B cell (primary cell): ENCODE measurements around the gene LRRC10B. TPM values are rescaled to one million over a fixed set of nuclear protein-coding genes. Genes with fewer than 3 reads are reported as not detected.

Experiments
- ATAC-seq: fragments of 200-7000 bp; cut with Tn5 transposase; one replicate; pipeline ENCODE4 v1.10.0; 2021; ENCODE audit warnings: low read depth, mild to moderate bottlenecking, moderate number of reproducible peaks, moderate library complexity
- CTCF ChIA-PET: fragments of 350-600 bp; sonication (Branson Sonifier 250); formaldehyde crosslinking; loops from one replicate; lab custom pipeline; 2021; ENCODE audit warnings: antibody characterized with exemption, inconsistent platforms; lab: Charles Lee
- POLR2A ChIA-PET: fragments of 350-600 bp; sonication (Branson Sonifier 250); formaldehyde crosslinking; loops from one replicate; lab custom pipeline; 2021; ENCODE audit warnings: antibody characterized with exemption; lab: Charles Lee
- DNase-seq: peaks from one replicate; pipeline ENCODE4 v3.0.0; 2013
- H2AFZ ChIP-seq: 2 replicates; pipeline ENCODE4 v1.6.1; 2012; ENCODE audit warnings: mild to moderate bottlenecking, low read depth, low read length; ENCODE audit not compliant: insufficient read depth, poor library complexity, severe bottlenecking
- H3K27ac ChIP-seq, 2 donors: 1 replicate in 1 of 2; 2 replicates in 1 of 2; pipeline ENCODE4 v1.5.1; 2012 to 2013; ENCODE audit warnings: low read length in 2 of 2, mild to moderate bottlenecking in 2 of 2, moderate library complexity in 1 of 2
- H3K27me3 ChIP-seq, 4 experiments: fragments of 200-600 bp in 1 of 4; sonication (generic) in 1 of 4; replicated peaks in 1 of 4; 1 replicate in 2 of 4; 2 replicates in 2 of 4; pipeline versions ENCODE4 v1.6.1 to v1.7.0; 2013 to 2016; ENCODE audit warnings: low read length in 3 of 4, mild to moderate bottlenecking in 2 of 4, mixed read lengths in 1 of 4, moderate library complexity in 1 of 4; ENCODE audit not compliant: insufficient read depth in 4 of 4, control insufficient read depth in 3 of 4; ENCODE audit errors: control extremely low read depth in 1 of 4
- H3K36me3 ChIP-seq, 2 experiments: replicated peaks in 1 of 2; 1 replicate in 1 of 2; 2 replicates in 1 of 2; pipeline versions ENCODE4 v1.6.1 to v1.7.1; 2013; ENCODE audit warnings: low read length in 1 of 2; ENCODE audit not compliant: insufficient read depth in 2 of 2, control insufficient read depth in 1 of 2; ENCODE audit errors: control extremely low read depth in 1 of 2, extremely low read depth in 1 of 2
- H3K4me1 ChIP-seq, 2 donors: fragments of 200-600 bp in 1 of 2; sonication (generic) in 1 of 2; 1 replicate in 1 of 2; 2 replicates in 1 of 2; pipeline versions ENCODE4 v1.5.1 to v1.6.1; 2013 to 2017; ENCODE audit warnings: low read length in 2 of 2; ENCODE audit not compliant: control insufficient read depth in 2 of 2, insufficient read depth in 2 of 2
- H3K4me2 ChIP-seq: replicated peaks from 2 replicates; pipeline ENCODE3; 2012; ENCODE audit warnings: mild to moderate bottlenecking, low read depth, low read length; ENCODE audit not compliant: poor library complexity, severe bottlenecking
- H3K4me3 ChIP-seq, 5 experiments: fragments of 200-600 bp in 1 of 5; sonication (generic) in 1 of 5; 1 replicate in 3 of 5; 2 replicates in 2 of 5; pipeline versions ENCODE4 v1.5.1 to v1.7.0; 2011 to 2016; ENCODE audit warnings: low read length in 4 of 5, mild to moderate bottlenecking in 4 of 5, low read depth in 2 of 5, control low read depth in 1 of 5, moderate library complexity in 1 of 5; ENCODE audit not compliant: insufficient read depth in 1 of 5; ENCODE audit errors: control extremely low read depth in 1 of 5, extremely low read depth in 1 of 5
- H3K79me2 ChIP-seq: fragments of 200-600 bp; sonication (generic); one replicate; pipeline ENCODE4 v1.6.0; 2016; ENCODE audit warnings: low read length; ENCODE audit not compliant: control insufficient read depth, insufficient read depth
- H3K9ac ChIP-seq: fragments of 200-600 bp; sonication (generic); 2 replicates; pipeline ENCODE4 v1.6.1; 2017; ENCODE audit warnings: mild to moderate bottlenecking, low read length, moderate library complexity
- H3K9me3 ChIP-seq, 3 donors: one replicate each; pipeline versions ENCODE4 v1.6.1 to v1.7.1; 2013; ENCODE audit warnings: low read length in 2 of 3; ENCODE audit not compliant: control insufficient read depth in 2 of 3, insufficient read depth in 1 of 3; ENCODE audit errors: control extremely low read depth in 1 of 3
- H4K20me1 ChIP-seq: 2 replicates; pipeline ENCODE4 v1.6.0; 2012; ENCODE audit warnings: mild to moderate bottlenecking, low read length; ENCODE audit not compliant: insufficient read depth, control insufficient read depth, poor library complexity, severe bottlenecking
- H3K27ac Mint-ChIP-seq: one replicate; pipeline ENCODE4 v1.8.0; 2021; ENCODE audit warnings: mixed read lengths
- H3K27me3 Mint-ChIP-seq: one replicate; pipeline ENCODE4 v1.8.0; 2021; ENCODE audit warnings: mixed read lengths
- H3K4me1 Mint-ChIP-seq: one replicate; pipeline ENCODE4 v1.8.0; 2021; ENCODE audit warnings: mixed read lengths
- H3K4me3 Mint-ChIP-seq: one replicate; pipeline ENCODE4 v1.8.0; 2021; ENCODE audit warnings: mixed read lengths
- H3K9me3 Mint-ChIP-seq: one replicate; pipeline ENCODE4 v1.8.0; 2022; ENCODE audit warnings: mixed read lengths; ENCODE audit not compliant: insufficient read depth
- CTCF ChIP-seq: fragments of 200-600 bp; IDR thresholded peaks from one replicate; pipeline ENCODE4 v1.8.0; 2022; ENCODE audit warnings: antibody characterized with exemption, mild to moderate bottlenecking
- EZH2 ChIP-seq: IDR thresholded peaks from 2 replicates; pipeline ENCODE4 v1.6.1; 2012; ENCODE audit warnings: borderline replicate concordance, low read depth, mild to moderate bottlenecking, moderate library complexity, low read length; ENCODE audit not compliant: insufficient read depth, poor library complexity, severe bottlenecking
- WGBS: methylation state at CpG from one replicate; pipeline ENCODE4 v1.1.5; 2013; ENCODE audit warnings: missing lambda C conversion rate; ENCODE audit not compliant: insufficient coverage; 5-methylcytosine and 5-hydroxymethylcytosine counted together
- intact Hi-C: fragments of 100-400 bp; cut with micrococcal nuclease; formaldehyde crosslinking; loops from one replicate; pipeline ENCODE4 v1.10.0; 2022
- polyA plus RNA-seq: library from polyadenylated mRNA; depleted of rRNA; stranded (reverse); fragments of >200 nt; gene quantifications from 2 replicates; pipeline ENCODE4 v1.2.3, GENCODE V29; 2012
- total RNA-seq, 2 donors: library from RNA; stranded (reverse); fragments of 120-200 nt in 1 of 2; gene quantifications; 1 replicate in 1 of 2; 2 replicates in 1 of 2; pipeline versions ENCODE4 v1.2.3 to v1.2.4, GENCODE V29; 2013 to 2022

The LRRC10B gene
- total and polyA plus RNA-seq, 2 donors (not counting 1 experiment from before 2014, with no cell fraction given): 0.15 TPM; not detected in 1

DNA sequence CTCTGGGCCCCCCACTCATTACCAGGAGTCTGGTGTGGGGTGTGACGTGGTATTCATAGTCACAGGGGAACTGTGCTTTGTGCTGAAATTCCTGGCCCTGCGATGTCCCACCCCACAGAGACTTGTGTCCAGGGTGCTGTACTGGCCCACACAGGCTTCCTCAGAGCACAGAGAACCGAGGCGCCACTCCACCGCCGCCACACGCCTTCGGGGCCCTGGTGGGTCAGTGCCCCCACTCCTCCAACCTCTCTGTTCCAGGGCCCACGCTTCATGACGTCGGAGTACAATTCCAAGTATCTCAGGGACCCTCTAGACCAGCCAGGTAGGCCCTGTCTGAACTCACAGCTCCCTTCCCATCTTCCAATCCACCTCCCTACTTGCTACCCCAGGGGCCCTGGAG lies 23.5 kb upstream of the LRRC10B start:
- Histone ChIP-seq H3K4me1 (no peaks in the 10 kb centered on the region), H3K79me2 (no peaks in the 10 kb centered on the region), H3K36me3 (peaks cover 0 to 2% of the 10 kb centered on the region in 2 experiments), H4K20me1 (no peaks in the 10 kb centered on the region), H3K27me3 (peaks cover 0 to 7% (median 0%) of the 10 kb centered on the region in 4 experiments), H3K4me3 (no peak overlapping the region), H3K9me3 (peaks cover 0 to 5% (median 1%) of the 10 kb centered on the region in 3 donors), H3K9ac (no peak overlapping the region), H3K27ac (no peak overlapping the region), H2AFZ (no peak overlapping the region), H3K4me2 (no peak overlapping the region)
- Mint-ChIP-seq H3K4me1 (no peaks in the 10 kb centered on the region), H3K27me3 (peaks cover 11% of the 10 kb centered on the region), H3K4me3 (no peak overlapping the region), H3K27ac (no peak overlapping the region), H3K9me3 (no peaks in the 10 kb centered on the region)
- DNase-seq: no peak
- ChIA-PET POLR2A (no interaction called here), CTCF (no interaction called here)
- ATAC-seq: no peak
- 100% methylated on average over 3 of the region's 11 CpGs for WGBS
- intact Hi-C loops: no loop called here
- no peak for TF ChIP-seq EZH2
- TF ChIP-seq CTCF: no peak

GRCh38 chr11:61486011-61486620 lies 22.4 kb upstream of the LRRC10B start:
- intact Hi-C loops: no loop called here
- 93% methylated on average over 4 of the region's 6 CpGs for WGBS
- Histone ChIP-seq H3K79me2 (no peaks in the 10 kb centered on the region), H3K9ac (no peak overlapping the region), H3K4me2 (no peak overlapping the region), H2AFZ (no peak overlapping the region), H3K4me3 (no peak overlapping the region), H3K9me3 (peaks cover 0 to 8% (median 1%) of the 10 kb centered on the region in 3 donors), H3K27me3 (peaks cover 0 to 5% (median 0%) of the 10 kb centered on the region in 4 experiments), H4K20me1 (no peaks in the 10 kb centered on the region), H3K4me1 (no peaks in the 10 kb centered on the region), H3K36me3 (peaks cover 0 to 2% of the 10 kb centered on the region in 2 experiments), H3K27ac (no peak overlapping the region)
- Mint-ChIP-seq H3K4me1 (no peaks in the 10 kb centered on the region), H3K27me3 (peaks cover 10% of the 10 kb centered on the region), H3K27ac (no peak overlapping the region), H3K9me3 (no peaks in the 10 kb centered on the region), H3K4me3 (no peak overlapping the region)
- DNase-seq: no peak
- POLR2A ChIA-PET: no interaction called here
- ATAC-seq: no peak
- TF ChIP-seq EZH2: no peak
- no peak for TF ChIP-seq CTCF
- CTCF ChIA-PET: interaction anchor here (0.9 kb wide), 1 partner anchor 31 kb away, joined by 4 read pairs; no protein-coding TSS in a partner anchor
